GM18951 (cell line): ENCODE measurements around the gene GPR17.

Experiments used
- POLR2A ChIP-seq: IDR thresholded peaks from 4 replicates; pipeline ENCODE4 v1.6.1; 2011; ENCODE audit warnings: mild to moderate bottlenecking; ENCODE audit not compliant: insufficient read length, insufficient read depth; ENCODE audit errors: extremely low read depth
- in situ Hi-C: fragments of 300-500 bp; cut with MboI; formaldehyde crosslinking; loops from one replicate; pipeline ENCODE4 v1.12.0; 2022; ENCODE audit warnings: low sequenced_read_pairs, mixed read lengths, inconsistent platforms; ENCODE audit not compliant: unreplicated experiment

The GPR17 gene

GRCh38 chr2:127672341-127673224 lies 26.6 kb downstream of the GPR17 start:
- in situ Hi-C loops, result no loop called here
- TF ChIP-seq POLR2A, result no peak

DNA sequence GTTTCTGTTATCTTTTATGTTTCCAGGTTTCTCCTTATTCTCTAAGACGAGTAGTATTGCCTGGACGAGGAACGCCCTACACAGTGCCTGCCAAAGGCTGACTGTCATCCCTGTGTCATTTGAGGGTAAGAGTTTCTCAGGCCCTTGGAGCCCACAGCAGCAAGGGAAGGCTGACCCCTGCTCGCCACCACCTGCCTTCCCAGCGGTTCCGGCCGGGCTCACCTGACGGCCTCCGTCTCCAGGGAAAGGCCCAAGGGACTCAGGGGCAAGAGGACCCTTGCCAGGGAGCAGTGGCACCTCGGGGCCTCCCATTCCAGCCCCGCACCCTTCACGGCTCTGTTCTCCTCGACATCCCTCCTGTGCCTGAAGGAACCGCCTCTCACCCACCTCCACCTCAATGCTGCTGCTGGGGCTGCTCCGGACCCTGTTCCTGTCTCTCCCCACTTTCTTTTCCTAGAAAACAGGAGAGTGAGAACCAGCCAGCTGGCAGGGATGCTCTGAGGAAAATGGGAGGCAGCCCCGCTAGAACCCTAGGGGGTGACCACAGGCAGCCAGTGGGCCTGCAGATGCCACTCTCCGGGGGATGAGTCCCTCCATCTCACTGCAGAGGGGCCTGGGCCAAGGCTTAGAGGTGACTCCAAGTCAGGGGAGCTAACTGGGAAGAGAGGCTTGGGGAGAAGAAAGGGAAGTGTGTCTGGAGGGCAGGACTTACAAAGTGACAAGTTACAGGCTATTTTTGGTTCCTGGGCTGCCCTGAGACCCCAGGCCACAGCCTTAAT lies 27.5 kb downstream of the GPR17 start:
- in situ Hi-C loops, result no loop called here
- no peak for TF ChIP-seq POLR2A

GRCh38 chr2:127674241-127675209 lies 28.6 kb downstream of the GPR17 start:
- in situ Hi-C loops, result no loop called here
- TF ChIP-seq POLR2A, result no peak

DNA sequence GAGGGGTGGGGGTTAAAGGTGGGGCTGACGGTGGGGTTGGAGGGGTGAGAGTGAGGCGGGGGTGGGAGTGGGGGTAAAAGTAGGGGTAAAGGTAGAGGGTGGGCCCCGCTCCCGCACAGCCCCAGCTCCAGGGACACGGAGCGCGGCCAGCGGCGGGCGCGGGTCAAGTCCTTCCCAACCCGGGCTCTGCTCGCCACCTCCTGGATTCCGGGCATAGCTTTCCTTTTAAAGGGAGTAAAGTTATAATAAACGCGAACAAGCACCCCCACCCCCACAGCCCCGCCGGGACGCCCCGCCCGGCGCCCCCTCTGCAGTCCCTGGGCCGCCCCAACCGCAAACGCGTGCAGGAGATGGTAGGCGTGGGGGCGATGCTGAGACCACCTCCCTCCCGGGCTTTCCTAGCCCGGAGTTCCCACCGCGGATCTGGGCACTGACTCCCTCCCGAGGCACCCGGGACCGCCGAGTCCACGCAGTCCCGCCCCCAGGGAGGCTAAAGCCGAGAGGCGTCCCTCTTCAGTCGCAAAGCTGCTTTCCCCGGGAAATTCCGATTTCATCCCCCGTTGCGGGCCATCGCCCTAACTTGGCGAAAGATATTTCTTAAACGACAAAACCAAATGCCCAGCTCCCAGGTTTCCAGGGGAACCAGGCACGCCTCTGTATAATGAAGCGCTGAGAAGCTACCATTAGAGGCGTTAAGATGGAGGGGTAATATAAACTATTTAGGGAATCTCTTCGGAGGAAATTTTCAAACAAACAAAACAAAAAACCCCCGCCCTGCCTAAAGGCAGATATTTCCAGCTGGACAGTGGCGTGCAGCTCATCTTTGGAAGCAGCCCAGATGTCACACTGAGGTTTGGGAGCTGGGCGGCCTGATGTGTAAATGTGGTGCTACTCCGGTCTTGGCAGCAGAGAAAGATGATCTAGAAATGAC lies 29.6 kb downstream of the GPR17 start, which contains the start of gene LIMS2:
Gene LIMS2, minus strand, starts transcription at position 200 of the 931 bp plus-strand sequence. CDS start 506 bp downstream, outside the sequence.
- in situ Hi-C loops, result no loop called here
- no peak for TF ChIP-seq POLR2A

- in situ Hi-C loops, result no loop called here
- no peak for TF ChIP-seq POLR2A
These were observed 31.0 kb downstream of the GPR17 start for GRCh38 chr2:127676906-127677305.

- no peak for TF ChIP-seq POLR2A
- in situ Hi-C loops, result no loop called here
These were observed 32.6 kb downstream of the GPR17 start for GRCh38 chr2:127678531-127678930.

GRCh38 chr2:127678991-127679390 lies 33.0 kb downstream of the GPR17 start:
- no peak for TF ChIP-seq POLR2A
- in situ Hi-C loops, result no loop called here

DNA sequence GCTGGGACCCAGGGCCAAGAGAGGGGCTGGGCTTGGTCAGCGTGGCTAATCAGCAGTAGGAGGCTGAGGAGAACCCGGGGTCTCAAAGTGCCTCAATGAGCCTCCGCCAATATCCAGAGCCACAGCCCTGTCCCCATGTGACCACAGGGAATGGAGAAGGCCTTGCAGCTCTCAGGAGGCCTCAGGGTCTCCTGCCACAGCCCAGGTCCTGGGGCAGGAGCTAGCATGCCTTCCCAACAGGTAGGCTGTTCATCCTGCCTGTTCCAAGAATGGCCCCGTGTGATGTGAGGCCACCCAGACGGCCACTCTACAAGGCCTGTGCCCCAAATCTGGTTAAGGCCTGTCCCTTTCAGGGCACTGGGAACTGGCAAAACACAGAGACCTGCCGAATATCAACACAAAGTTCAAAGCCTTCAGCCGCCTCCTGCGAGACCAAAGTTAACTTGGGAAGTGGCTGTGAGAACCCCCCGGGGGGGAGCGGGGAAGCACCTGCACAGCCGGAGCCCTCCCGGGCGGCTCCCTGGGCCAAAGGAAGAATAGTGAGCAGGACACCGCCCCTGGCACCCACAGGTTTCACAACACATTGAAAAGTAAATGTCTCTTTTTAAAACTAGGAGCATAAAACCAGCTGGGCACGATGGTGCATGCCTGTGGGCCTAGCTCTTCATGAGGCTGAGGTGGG lies 33.9 kb downstream of the GPR17 start:
- in situ Hi-C loops, result no loop called here
- TF ChIP-seq POLR2A, result no peak

- TF ChIP-seq POLR2A, result no peak
- in situ Hi-C loops, result no loop called here
These were observed 34.8 kb downstream of the GPR17 start for GRCh38 chr2:127680706-127681287.

- no peak for TF ChIP-seq POLR2A
- in situ Hi-C loops, result no loop called here
These were observed 35.4 kb downstream of the GPR17 start for GRCh38 chr2:127681288-127681804.
